Adrenal gland (tissue), 12 donors: Measurements from ENCODE around the gene ISG20L2. TPM values are rescaled to one million over a fixed set of nuclear protein-coding genes. Genes with fewer than 3 reads are reported as not detected.

Experiments used
- DNase-seq, 7 donors: peaks; one replicate each; pipeline ENCODE4 v3.0.0-alpha.2; 2019 to 2020
- H3K27ac ChIP-seq, 5 donors: fragments of 200-600 bp; sonication (generic) in 4 of 5; 1 replicate in 3 of 5; 2 replicates in 2 of 5; pipeline versions ENCODE4 v1.5.1 to v1.8.0; 2016 to 2020; ENCODE audit warnings: mild to moderate bottlenecking in 1 of 5
- H3K27me3 ChIP-seq: fragments of 200-600 bp; 2 replicates; pipeline ENCODE4 v1.8.0; 2021
- H3K36me3 ChIP-seq, 2 donors: fragments of 200-600 bp; replicated peaks in 1 of 2; 1 replicate in 1 of 2; 2 replicates in 1 of 2; pipeline versions ENCODE4 v1.5.1 to v1.8.0; 2018 to 2022
- H3K4me1 ChIP-seq, 2 donors: fragments of 200-600 bp; replicated peaks in 1 of 2; 1 replicate in 1 of 2; 2 replicates in 1 of 2; pipeline versions ENCODE4 v1.5.1 to v1.8.0; 2018 to 2021
- H3K4me3 ChIP-seq, 4 donors: fragments of 200-600 bp; sonication (generic) in 3 of 4; one replicate each; pipeline ENCODE4 v1.5.1; 2016 to 2018
- H3K9me3 ChIP-seq, 3 donors: fragments of 200-600 bp; sonication (generic) in 1 of 3; replicated peaks in 1 of 3; 1 replicate in 2 of 3; 2 replicates in 1 of 3; pipeline versions ENCODE4 v1.5.1 to v1.8.0; 2016 to 2021
- CTCF ChIP-seq, 6 experiments: fragments of 450-650 bp in 4 of 6; fragments of 200-600 bp in 2 of 6; sonication (generic) in 1 of 6; IDR thresholded peaks; 1 replicate in 5 of 6; 2 replicates in 1 of 6; pipeline versions ENCODE4 v1.5.1 to v1.8.0; 2016 to 2021; ENCODE audit warnings: antibody characterized with exemption in 6 of 6, mild to moderate bottlenecking in 2 of 6, moderate library complexity in 1 of 6
- POLR2A ChIP-seq, 2 donors: fragments of 450-650 bp; IDR thresholded peaks; one replicate each; pipeline ENCODE4 v1.6.1; 2017; ENCODE audit warnings: antibody characterized with exemption in 2 of 2, mild to moderate bottlenecking in 2 of 2, moderate library complexity in 1 of 2
- WGBS, 4 donors: extraction: QIAGEN DNeasy Blood & Tissue Kit in 2 of 4; methylation state at CpG; one replicate each; pipeline versions ENCODE4 v1.1.5 to v1.1.7; 2013 to 2017; 5-methylcytosine and 5-hydroxymethylcytosine counted together
- intact Hi-C, 2 donors: fragments of 100-400 bp; cut with DNase I; formaldehyde crosslinking; loops; one replicate each; pipeline versions ENCODE4 v1.14.1 to v1.15.0; 2022 to 2023
- polyA plus RNA-seq, 3 donors: library from polyadenylated mRNA; stranded (reverse); fragments of 200-250 nt in 2 of 3; fragments of 350-450 nt in 1 of 3; fragmentation: Illumina TruSeq in 1 of 3; extraction: RNeasy Lipid Tissue Mini Kit (QIAGEN cat#74804) in 1 of 3; gene quantifications; one replicate each; pipeline ENCODE4 v1.2.3, GENCODE V29; 2013 to 2014
- total RNA-seq, 9 donors: library from RNA; depleted of rRNA in 4 of 9; stranded (reverse); fragments of >200 nt in 4 of 9; fragments of 120-200 nt in 1 of 9; fragmentation: NEBNext Ultra II Directional in 1 of 9; extraction: Animal tissue kit (Norgen Biotek cat#: 25700) in 1 of 9; gene quantifications; one replicate each; pipeline versions ENCODE4 v1.1.0 to v1.2.4, GENCODE V29; 2013 to 2023
- donor health status: healthy with polysubstance abuse.
- donor health status: Bipolar disorder and iron deficiency.
- donor health status: DM: yes; HTN: yes; CAD: no.
- donor health status: DM: no; HTN: no; CAD: no.
- donor health status: DM: no; HTN: no; CAD: no.
- donor health status: DM: yes; HTN: yes; CAD: no.

Gene ISG20L2
- total and polyA plus RNA-seq, 12 donors, result 5.5 to 40.0 (median 18.3) TPM

- no peaks in the 10 kb centered on the region for H3K36me3 ChIP-seq
- no peak for DNase-seq
- WGBS, 4 donors, result 41 to 55% (median 43%) methylated on average over 18 to 20 of the region's 20 CpGs
- no peak overlapping the region for H3K4me3 ChIP-seq
- peaks cover 0 to 7% of the 10 kb centered on the region in 2 donors for H3K4me1 ChIP-seq
- no peaks in the 10 kb centered on the region for H3K9me3 ChIP-seq
- peaks cover 10% of the 10 kb centered on the region for H3K27me3 ChIP-seq
- TF ChIP-seq CTCF (IDR thresholded peaks at IDR 0.05), result no peak
- TF ChIP-seq POLR2A (IDR thresholded peaks at IDR 0.05), result no peak
- no peak overlapping the region for H3K27ac ChIP-seq
- intact Hi-C loops, result loop anchor here (2.0 to 10.0 kb wide), 2 partner anchors 33 to 173 kb away; partner anchors contain the start of gene NTRK1 (in 1 of the 2)
Measured at GRCh38 chr1:156691665-156692440, 36.7 kb downstream of the ISG20L2 start.

- Histone ChIP-seq H3K4me1 (peaks cover 0 to 7% of the 10 kb centered on the region in 2 donors), H3K27me3 (peaks cover 10% of the 10 kb centered on the region), H3K27ac (no peak overlapping the region), H3K4me3 (no peak overlapping the region), H3K36me3 (no peaks in the 10 kb centered on the region), H3K9me3 (no peaks in the 10 kb centered on the region)
- DNase-seq, result no peak
- WGBS, 4 donors, result 63 to 73% (median 71%) methylated on average over 8 to 10 of the region's 10 CpGs
- intact Hi-C loops, result loop anchor here (2.0 to 10.0 kb wide), 2 partner anchors 34 to 174 kb away; partner anchors contain the start of gene NTRK1 (in 1 of the 2)
- TF ChIP-seq CTCF (IDR thresholded peaks at IDR 0.05) (no peak), POLR2A (IDR thresholded peaks at IDR 0.05) (no peak)
Measured at GRCh38 chr1:156691191-156691590, 37.4 kb downstream of the ISG20L2 start.

- intact Hi-C loops, result loop anchor here (2.0 to 10.0 kb wide), 2 partner anchors 34 to 174 kb away; partner anchors contain the start of gene NTRK1 (in 1 of the 2)
- Histone ChIP-seq H3K4me3 (no peak overlapping the region), H3K9me3 (no peaks in the 10 kb centered on the region), H3K36me3 (no peaks in the 10 kb centered on the region), H3K4me1 (peaks cover 0 to 7% of the 10 kb centered on the region in 2 donors), H3K27me3 (peaks cover 12% of the 10 kb centered on the region), H3K27ac (no peak overlapping the region)
- no peak for DNase-seq
- no peak for TF ChIP-seq CTCF (IDR thresholded peaks at IDR 0.05)
- no peak for TF ChIP-seq POLR2A (IDR thresholded peaks at IDR 0.05)
- WGBS, 4 donors, result 55 to 66% (median 61%) methylated on average over 6 to 8 of the region's 8 CpGs
Measured at GRCh38 chr1:156690675-156691036, 37.9 kb downstream of the ISG20L2 start.

- DNase-seq, result no peak
- no peak overlapping the region for H3K27ac ChIP-seq
- H3K4me1 ChIP-seq, result peaks cover 0 to 7% of the 10 kb centered on the region in 2 donors
- 19 to 27% (median 20%) methylated on average over 10 of the region's 10 CpGs for WGBS, 4 donors
- TF ChIP-seq CTCF (IDR thresholded peaks at IDR 0.05), result no peak
- no peak for TF ChIP-seq POLR2A (IDR thresholded peaks at IDR 0.05)
- intact Hi-C loops, result loop anchor here (2.0 to 10.0 kb wide), 2 partner anchors 35 to 175 kb away; partner anchors contain the start of gene NTRK1 (in 1 of the 2)
- H3K9me3 ChIP-seq, result no peaks in the 10 kb centered on the region
- H3K4me3 ChIP-seq, result no peak overlapping the region
- H3K36me3 ChIP-seq, result no peaks in the 10 kb centered on the region
- H3K27me3 ChIP-seq, result peaks cover 14% of the 10 kb centered on the region
Measured at GRCh38 chr1:156689953-156690674, 38.5 kb downstream of the ISG20L2 start.
